ENCODE results near the gene FSTL3. TPM values are rescaled to one million over a fixed set of nuclear protein-coding genes. Genes with fewer than 3 reads are reported as not detected.
"Not testable (repeated sequence)": the region's sequence is repeated elsewhere in the genome, so short reads cannot be mapped to it uniquely, and the experiment has no call there.

FSTL3 gene
- total RNA-seq, 1 donor from 2014 or later = 175 TPM

DNA sequence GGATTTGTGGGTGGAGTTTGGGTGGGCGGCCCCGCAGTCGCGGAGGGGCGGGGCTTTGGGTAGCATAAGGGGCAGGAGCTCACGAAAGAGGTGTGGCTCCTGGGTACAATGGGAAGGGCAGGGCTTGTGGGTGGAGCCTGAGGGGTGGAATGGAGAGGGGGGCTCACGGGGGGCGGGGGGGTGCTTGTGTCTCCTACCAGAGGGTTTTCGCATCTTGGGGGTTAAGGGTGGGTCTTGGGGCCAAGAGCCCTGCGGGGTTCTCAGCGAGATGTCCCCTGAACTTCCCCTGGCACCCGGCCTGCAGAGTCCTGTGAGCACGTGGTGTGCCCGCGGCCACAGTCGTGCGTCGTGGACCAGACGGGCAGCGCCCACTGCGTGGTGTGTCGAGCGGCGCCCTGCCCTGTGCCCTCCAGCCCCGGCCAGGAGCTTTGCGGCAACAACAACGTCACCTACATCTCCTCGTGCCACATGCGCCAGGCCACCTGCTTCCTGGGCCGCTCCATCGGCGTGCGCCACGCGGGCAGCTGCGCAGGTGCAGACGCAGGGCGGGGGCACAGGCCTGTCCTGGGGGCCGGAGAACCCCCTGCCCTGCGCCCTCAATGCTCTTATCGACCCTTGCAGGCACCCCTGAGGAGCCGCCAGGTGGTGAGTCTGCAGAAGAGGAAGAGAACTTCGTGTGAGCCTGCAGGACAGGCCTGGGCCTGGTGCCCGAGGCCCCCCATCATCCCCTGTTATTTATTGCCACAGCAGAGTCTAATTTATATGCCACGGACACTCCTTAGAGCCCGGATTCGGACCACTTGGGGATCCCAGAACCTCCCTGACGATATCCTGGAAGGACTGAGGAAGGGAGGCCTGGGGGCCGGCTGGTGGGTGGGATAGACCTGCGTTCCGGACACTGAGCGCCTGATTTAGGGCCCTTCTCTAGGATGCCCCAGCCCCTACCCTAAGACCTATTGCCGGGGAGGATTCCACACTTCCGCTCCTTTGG, 5.1 kb downstream of the FSTL3 start:
- no peak for DNase-seq (ENCODE audit: low read depth)

DNA sequence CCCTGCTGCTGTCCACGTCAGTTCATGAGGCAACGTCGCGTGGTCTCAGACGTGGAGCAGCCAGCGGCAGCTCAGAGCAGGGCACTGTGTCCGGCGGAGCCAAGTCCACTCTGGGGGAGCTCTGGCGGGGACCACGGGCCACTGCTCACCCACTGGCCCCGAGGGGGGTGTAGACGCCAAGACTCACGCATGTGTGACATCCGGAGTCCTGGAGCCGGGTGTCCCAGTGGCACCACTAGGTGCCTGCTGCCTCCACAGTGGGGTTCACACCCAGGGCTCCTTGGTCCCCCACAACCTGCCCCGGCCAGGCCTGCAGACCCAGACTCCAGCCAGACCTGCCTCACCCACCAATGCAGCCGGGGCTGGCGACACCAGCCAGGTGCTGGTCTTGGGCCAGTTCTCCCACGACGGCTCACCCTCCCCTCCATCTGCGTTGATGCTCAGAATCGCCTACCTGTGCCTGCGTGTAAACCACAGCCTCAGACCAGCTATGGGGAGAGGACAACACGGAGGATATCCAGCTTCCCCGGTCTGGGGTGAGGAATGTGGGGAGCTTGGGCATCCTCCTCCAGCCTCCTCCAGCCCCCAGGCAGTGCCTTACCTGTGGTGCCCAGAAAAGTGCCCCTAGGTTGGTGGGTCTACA, 6.6 kb downstream of the FSTL3 start:
- no peak for DNase-seq (ENCODE audit: low read depth)

- DNase-seq (ENCODE audit: low read depth) = no peak
These were observed 9.3 kb downstream of the FSTL3 start for GRCh38 chr19:685454-685931.

DNA sequence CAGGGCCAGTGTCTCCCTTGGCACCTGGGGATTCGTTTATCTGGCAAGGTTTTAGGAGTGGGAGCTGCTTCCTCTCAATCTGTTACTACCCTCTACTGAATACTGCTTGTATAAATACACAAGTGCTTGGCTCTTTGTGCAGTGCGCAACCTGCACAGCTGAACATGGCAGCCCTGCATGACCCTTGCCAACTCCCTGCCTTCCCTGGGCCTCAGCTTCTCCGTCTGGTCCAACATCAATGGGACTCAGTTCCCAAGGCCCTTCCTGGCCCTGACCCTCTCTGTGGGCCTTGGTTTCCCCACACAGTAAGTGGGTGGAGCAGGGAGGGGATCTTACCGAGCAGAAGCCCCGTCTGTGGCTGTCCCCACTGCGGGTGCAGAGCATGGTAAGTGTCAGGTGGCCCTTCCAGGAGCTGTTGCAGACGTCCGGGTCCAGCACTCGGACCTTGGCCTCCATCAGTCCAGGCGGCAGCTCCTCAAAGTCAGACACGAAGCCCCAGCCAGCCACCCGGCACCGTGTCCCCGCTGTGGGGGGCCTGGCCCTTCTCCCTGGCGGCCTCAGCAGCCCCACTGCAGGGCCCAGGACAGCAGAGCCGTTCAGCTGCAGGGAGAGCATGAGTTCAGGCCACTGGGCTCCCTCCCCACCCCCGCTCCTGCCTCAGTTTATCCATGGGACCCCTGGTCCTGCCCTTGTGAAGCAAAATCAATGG, 10.6 kb downstream of the FSTL3 start:
- no peak for DNase-seq (ENCODE audit: low read depth)

DNA sequence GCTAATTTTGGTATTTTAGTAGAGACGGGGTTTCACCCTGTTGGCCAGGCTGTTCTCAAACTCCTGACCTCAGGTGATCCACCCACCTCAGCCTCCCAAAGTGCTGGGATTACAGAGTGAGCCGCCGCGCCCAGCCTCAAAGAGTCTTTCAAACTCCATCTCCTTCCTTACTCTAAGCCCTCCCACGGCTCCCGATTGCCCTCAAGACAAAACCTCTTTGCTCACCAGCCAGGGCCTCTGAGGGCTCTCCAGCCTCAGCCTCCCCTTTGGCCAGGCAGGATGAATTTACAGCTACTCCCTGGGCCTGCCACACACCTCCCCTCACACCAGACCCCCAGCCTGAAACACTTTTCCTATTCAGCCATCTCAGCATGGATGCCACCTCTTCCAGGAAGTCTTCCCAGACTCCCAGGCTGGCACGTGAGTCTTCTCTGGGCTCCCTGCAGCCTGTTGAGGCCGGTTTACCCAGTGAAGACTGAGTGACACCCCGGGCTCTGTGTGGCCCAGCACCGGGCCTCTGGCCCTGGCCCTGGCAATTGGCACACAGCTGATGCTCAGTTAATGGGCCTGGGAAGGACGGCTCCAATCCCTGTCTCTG, 11.5 kb downstream of the FSTL3 start:
- no peak for DNase-seq (ENCODE audit: low read depth)

DNA sequence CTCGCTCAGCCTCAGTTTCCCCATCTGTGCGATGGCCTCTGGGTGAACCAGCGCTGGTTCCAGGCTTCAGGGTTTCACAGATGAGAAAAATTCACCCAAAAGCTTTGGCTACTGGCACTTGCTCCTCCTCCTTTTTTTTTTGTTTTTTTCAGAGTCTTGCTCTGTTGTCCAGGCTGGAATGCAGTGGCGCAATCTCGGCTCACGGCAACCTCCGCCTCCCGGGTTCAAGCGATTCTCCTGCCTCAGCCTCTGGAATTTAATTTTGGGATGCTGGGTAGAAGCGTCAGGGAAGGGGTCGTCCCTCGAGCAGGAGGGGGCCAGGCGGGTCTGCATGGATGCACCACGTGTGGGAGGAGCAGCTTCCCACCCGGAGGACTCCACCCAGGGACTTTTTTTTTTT, 12.0 kb downstream of the FSTL3 start:
- no peak for DNase-seq (ENCODE audit: low read depth)

DNA sequence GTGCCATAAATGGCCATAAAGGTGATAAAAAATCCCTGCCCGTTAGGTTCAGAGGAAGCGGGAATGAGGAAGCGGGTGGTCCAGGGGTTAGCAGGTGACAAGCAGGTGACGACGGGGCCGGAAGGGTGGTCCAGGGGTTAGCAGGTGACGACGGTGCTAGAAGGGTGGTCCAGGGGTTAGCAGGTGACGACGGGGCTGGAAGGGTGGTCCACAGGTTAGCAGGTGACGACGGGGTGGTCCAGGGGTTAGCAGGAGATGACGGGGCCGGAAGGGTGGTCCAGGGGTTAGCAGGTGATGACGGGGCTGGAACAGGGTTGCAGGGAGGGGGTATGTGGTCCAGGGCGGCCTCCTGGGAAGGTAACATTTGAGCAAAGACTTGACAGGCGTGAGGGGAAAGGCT, 12.8 kb downstream of the FSTL3 start:
- no peak for DNase-seq (ENCODE audit: low read depth)

DNA sequence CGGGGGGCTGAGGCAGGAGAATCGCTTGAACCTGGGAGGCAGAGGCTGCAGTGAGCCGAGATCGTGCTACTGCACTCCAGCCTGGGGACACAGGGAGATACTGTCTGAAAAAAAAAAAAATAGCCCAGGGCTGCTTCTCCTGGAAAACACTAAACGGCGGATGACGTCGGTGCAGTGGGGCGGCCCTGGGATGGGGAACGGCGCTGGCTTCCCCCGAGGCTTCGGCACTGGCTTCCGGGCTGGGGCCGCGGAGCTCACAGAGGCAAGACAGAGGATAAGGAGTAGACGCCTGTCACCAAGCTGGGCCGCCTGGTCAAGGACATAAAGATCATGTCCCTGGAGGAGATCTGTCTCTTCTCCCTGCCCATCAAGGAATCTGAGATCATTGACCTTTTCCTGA, 14.0 kb downstream of the FSTL3 start:
- DNase-seq (ENCODE audit: low read depth) = no peak

- no peak for DNase-seq (ENCODE audit: low read depth)
These were observed 18.5 kb downstream of the FSTL3 start for GRCh38 chr19:694481-695351.

DNA sequence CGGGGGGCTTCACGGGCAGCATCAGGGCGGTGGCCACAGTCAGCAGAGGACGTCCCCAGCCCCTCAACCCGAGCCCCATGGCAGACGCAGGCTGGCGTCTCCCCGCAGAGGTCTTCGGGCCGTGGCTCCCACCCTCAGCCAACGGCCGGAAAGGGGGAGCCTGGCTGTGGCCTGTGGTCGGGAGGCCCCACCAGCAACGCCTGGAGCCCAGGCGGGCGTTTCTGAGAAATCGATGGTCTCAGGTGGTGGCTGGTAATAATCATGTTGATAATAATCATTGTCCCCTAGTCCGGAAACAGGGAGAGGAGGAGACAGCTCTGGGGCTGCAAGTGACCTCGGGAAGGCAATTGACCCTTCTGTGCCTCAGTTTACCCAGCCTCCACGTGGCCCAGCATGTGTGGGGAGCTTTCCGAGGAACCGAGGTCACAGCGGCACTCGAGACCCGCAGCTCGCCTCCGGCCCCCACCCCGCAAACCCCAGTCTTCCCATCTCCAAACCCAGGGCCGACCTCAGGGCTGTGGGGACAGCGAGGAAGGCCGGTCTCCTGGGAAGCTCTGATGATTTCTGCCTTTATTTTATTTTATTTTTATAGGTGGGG, 19.3 kb downstream of the FSTL3 start, which contains the start of gene PRSS57:
Gene PRSS57, minus strand, starts transcription at position 101 of the 598 bp plus-strand sequence. Its CDS starts 22 bp downstream, at position 79.
- no peak for DNase-seq (ENCODE audit: low read depth)

DNA sequence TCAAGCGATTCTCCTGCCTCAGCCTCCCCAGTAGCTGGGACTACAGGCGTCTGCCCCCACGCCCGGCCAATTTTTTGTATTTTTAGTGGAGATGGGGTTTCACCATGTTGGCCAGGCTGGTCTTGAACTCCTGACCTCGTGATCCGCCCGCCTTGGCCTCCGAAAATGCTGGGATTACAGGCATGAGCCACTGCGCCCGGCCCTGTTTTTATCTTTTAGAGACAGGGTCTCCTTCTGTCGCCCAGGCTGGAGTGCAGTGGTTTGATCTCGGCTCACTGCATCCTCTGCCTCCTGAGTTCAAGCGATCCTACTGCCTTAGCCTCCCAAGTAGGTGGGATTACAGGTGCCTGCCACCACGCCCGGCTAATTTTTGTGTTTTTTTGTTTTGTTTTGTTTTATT, 22.3 kb downstream of the FSTL3 start:
- not testable (repeated sequence) for DNase-seq (ENCODE audit: low read depth)

GRCh38 chr19:699885-700284, 23.7 kb downstream of the FSTL3 start:
- DNase-seq (ENCODE audit: low read depth) = not testable (repeated sequence)

GRCh38 chr19:702847-703246, 26.7 kb downstream of the FSTL3 start:
- not testable (repeated sequence) for DNase-seq (ENCODE audit: low read depth)

GRCh38 chr19:703329-703650, 27.1 kb downstream of the FSTL3 start:
- DNase-seq (ENCODE audit: low read depth) = no peak

- no peak for DNase-seq (ENCODE audit: low read depth)
These were observed 27.7 kb downstream of the FSTL3 start for GRCh38 chr19:703651-704446.

GRCh38 chr19:704447-704741, 28.2 kb downstream of the FSTL3 start:
- no peak for DNase-seq (ENCODE audit: low read depth)

DNA sequence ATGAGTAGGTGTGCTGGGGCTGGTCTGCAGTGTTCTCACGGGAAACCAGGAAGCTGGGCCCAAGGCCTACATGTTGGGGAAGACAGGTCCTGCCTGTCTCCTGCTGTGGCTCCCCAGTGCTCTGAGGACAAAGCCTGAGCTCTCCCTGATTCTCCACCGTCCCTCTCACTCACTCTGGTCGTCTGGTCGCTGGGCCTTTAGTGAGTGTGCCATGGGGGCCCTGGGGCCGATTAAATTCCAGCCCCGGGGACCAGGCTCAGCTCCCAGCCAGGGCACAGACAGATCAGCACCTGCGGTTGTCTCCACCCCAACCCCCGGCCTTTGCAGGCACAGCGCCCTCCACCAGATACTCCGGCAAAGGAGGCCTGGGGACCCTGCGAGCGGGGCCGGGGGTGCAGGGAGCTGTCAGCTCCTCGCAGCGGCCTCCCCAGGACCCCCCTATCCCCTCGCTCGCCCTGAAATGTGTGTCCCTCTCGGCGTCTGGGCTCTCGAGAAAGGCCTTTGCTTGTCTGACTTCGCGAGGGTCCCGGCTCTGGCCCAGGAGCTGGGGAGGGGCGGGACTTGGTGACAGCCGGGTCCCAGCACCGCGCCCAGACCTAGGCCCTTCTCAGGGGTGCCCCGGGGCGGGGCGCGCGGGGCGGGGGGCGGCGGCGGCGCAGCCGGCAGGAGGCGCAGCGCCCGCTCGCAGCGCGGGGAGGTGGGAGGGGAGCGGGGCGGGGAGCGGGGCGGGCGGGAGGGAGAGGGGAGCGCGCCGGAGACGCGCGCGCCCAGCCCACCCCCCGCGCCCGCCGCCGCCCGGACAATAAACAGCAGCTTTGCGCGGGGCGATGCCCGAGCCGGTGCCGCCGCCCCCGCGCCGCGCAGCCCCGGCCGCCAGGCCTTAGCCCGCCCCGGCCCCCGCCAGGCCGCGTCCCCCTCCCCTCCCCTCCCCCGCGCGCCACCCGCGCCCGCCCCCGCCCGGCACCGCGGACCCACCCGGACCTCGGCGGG, 32.3 kb downstream of the FSTL3 start, which contains the start of gene PALM:
Gene PALM, plus strand, starts transcription at position 782 of the 990 bp plus-strand sequence. CDS start 212 bp downstream, outside the sequence.
- no peak for DNase-seq (ENCODE audit: low read depth)

Data from myocyte (in vitro differentiated cells).